Spleen (tissue), 11 donors: ENCODE data around the gene RNF214. TPM values are rescaled to one million over a fixed set of nuclear protein-coding genes. Genes with fewer than 3 reads are reported as not detected.

ENCODE experiments used
- DNase-seq: peaks from one replicate; pipeline ENCODE4 v3.0.0-alpha.2; 2020
- H3K27ac ChIP-seq, 8 donors: fragments of 200-600 bp; sonication (generic) in 7 of 8; 1 replicate in 4 of 8; 2 replicates in 4 of 8; pipeline versions ENCODE4 v1.5.0 to v1.8.0; 2016 to 2021; ENCODE audit warnings: inconsistent platforms in 4 of 8, mild to moderate bottlenecking in 4 of 8, moderate library complexity in 1 of 8
- H3K27me3 ChIP-seq, 7 donors: fragments of 200-600 bp; sonication (generic) in 6 of 7; replicated peaks in 1 of 7; 1 replicate in 4 of 7; 2 replicates in 3 of 7; pipeline versions ENCODE4 v1.5.0 to v1.8.0; 2016 to 2021; ENCODE audit warnings: inconsistent platforms in 3 of 7, mild to moderate bottlenecking in 1 of 7
- H3K36me3 ChIP-seq, 6 donors: fragments of 200-600 bp; sonication (generic) in 5 of 6; 1 replicate in 4 of 6; 2 replicates in 2 of 6; pipeline versions ENCODE4 v1.5.0 to v1.8.0; 2016 to 2021; ENCODE audit warnings: inconsistent platforms in 2 of 6
- H3K4me1 ChIP-seq, 6 donors: fragments of 200-600 bp; sonication (generic) in 5 of 6; 1 replicate in 3 of 6; 2 replicates in 3 of 6; pipeline versions ENCODE4 v1.5.0 to v1.8.0; 2016 to 2021; ENCODE audit warnings: inconsistent platforms in 3 of 6
- H3K4me3 ChIP-seq, 8 donors: fragments of 200-600 bp; sonication (generic) in 7 of 8; 1 replicate in 4 of 8; 2 replicates in 4 of 8; pipeline versions ENCODE4 v1.5.0 to v1.8.0; 2016 to 2021; ENCODE audit warnings: inconsistent platforms in 4 of 8, mild to moderate bottlenecking in 4 of 8, moderate library complexity in 2 of 8
- H3K9me3 ChIP-seq, 8 donors: fragments of 200-600 bp; sonication (generic) in 7 of 8; 1 replicate in 4 of 8; 2 replicates in 4 of 8; pipeline versions ENCODE4 v1.5.0 to v1.8.0; 2016 to 2021; ENCODE audit warnings: inconsistent platforms in 4 of 8
- POLR2A ChIP-seq, 3 donors: fragments of 450-650 bp; IDR thresholded peaks; one replicate each; pipeline ENCODE4 v1.5.1; 2017; ENCODE audit warnings: antibody characterized with exemption in 3 of 3, mild to moderate bottlenecking in 1 of 3
- POLR2AphosphoS5 ChIP-seq, 3 donors: sonication (generic); formaldehyde crosslinking; IDR thresholded peaks; one replicate each; pipeline ENCODE4 v1.5.1; 2017; ENCODE audit warnings: antibody characterized with exemption in 3 of 3
- WGBS, 5 donors: extraction: QIAGEN DNeasy Blood & Tissue Kit in 3 of 5; methylation state at CpG; one replicate each; pipeline versions ENCODE4 v1.1.5 to v1.1.7; 2013 to 2018; 5-methylcytosine and 5-hydroxymethylcytosine counted together
- intact Hi-C: fragments of 100-400 bp; cut with DNase I; formaldehyde crosslinking; loops from one replicate; pipeline ENCODE4 v1.15.0; 2023; ENCODE audit warnings: low total_unique reads
- polyA plus RNA-seq, 3 donors: library from polyadenylated mRNA; stranded (reverse); fragments of 200-250 nt; gene quantifications; one replicate each; pipeline ENCODE4 v1.2.1, GENCODE V29; 2013
- total RNA-seq, 7 donors: library from RNA; depleted of rRNA in 3 of 7; stranded (reverse); fragments of >200 nt in 3 of 7; fragmentation: NEBNext Ultra II Directional in 4 of 7; extraction: Animal tissue kit (Norgen Biotek cat#: 25700) in 4 of 7; gene quantifications; one replicate each; pipeline versions ENCODE4 v1.1.0 to v1.2.1, GENCODE V29; 2016 to 2021
- TF ChIP-seq, protein P1 (sequence below), 11 experiments: fragments of 200-600 bp in 7 of 11; fragments of 450-650 bp in 4 of 11; sonication (generic) in 4 of 11; IDR thresholded peaks in 8 of 11; conservative IDR thresholded peaks in 3 of 11; 1 replicate in 7 of 11; 2 replicates in 4 of 11; pipeline versions ENCODE4 v1.4.0 to v1.8.0; 2016 to 2021; ENCODE audit warnings: antibody characterized with exemption in 11 of 11, inconsistent platforms in 4 of 11, mild to moderate bottlenecking in 1 of 11
- donor health status: healthy with polysubstance abuse.
- donor health status: DM: no; HTN: no; CAD: no; lungs with moderate emphysema.
- donor health status: DM: no; HTN: no; CAD: no.
- donor health status: Bipolar disorder and iron deficiency.
- donor health status: healthy.
- donor health status: DM: no; HTN: no; CAD: no.
- donor health status: DM: yes; HTN: yes; CAD: no.

Gene RNF214
- total and polyA plus RNA-seq, 10 donors: 5.6 to 29.6 (median 19.6) TPM

GRCh38 chr11:117192401-117192875 lies 40.0 kb upstream of the RNF214 start:
- no peaks in the 10 kb centered on the region for H3K9me3 ChIP-seq
- H3K4me3 ChIP-seq: no peak overlapping the region
- peaks cover 2 to 99% (median 63%) of the 10 kb centered on the region in 6 donors for H3K36me3 ChIP-seq
- WGBS, 5 donors: 91 to 97% (median 95%) methylated on average over 14 to 17 of the region's 17 CpGs
- TF ChIP-seq POLR2A (IDR thresholded peaks at IDR 0.05) (no peak), POLR2AphosphoS5 (IDR thresholded peaks at IDR 0.05) (peak; percentile 6 to 46 (median 36))
- TF ChIP-seq, protein P1, sequence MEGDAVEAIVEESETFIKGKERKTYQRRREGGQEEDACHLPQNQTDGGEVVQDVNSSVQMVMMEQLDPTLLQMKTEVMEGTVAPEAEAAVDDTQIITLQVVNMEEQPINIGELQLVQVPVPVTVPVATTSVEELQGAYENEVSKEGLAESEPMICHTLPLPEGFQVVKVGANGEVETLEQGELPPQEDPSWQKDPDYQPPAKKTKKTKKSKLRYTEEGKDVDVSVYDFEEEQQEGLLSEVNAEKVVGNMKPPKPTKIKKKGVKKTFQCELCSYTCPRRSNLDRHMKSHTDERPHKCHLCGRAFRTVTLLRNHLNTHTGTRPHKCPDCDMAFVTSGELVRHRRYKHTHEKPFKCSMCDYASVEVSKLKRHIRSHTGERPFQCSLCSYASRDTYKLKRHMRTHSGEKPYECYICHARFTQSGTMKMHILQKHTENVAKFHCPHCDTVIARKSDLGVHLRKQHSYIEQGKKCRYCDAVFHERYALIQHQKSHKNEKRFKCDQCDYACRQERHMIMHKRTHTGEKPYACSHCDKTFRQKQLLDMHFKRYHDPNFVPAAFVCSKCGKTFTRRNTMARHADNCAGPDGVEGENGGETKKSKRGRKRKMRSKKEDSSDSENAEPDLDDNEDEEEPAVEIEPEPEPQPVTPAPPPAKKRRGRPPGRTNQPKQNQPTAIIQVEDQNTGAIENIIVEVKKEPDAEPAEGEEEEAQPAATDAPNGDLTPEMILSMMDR (IDR thresholded peaks at IDR 0.05 in 8 of 11, conservative IDR thresholded peaks at IDR 0.05 in 3 of 11): no peak
- intact Hi-C loops: no loop called here
- DNase-seq: no peak
- peaks cover 0 to 49% (median 27%) of the 10 kb centered on the region in 6 donors for H3K4me1 ChIP-seq
- H3K27ac ChIP-seq: no peak overlapping the region
- H3K27me3 ChIP-seq: no peaks in the 10 kb centered on the region

- Histone ChIP-seq H3K27me3 (no peaks in the 10 kb centered on the region), H3K27ac (peak overlapping the region in 1 of 8 donors; percentile 9), H3K36me3 (peaks cover 2 to 99% (median 55%) of the 10 kb centered on the region in 6 donors), H3K4me3 (no peak overlapping the region), H3K9me3 (no peaks in the 10 kb centered on the region), H3K4me1 (peaks cover 0 to 47% (median 26%) of the 10 kb centered on the region in 6 donors)
- WGBS, 5 donors: 92 to 96% (median 94%) methylated on average over 14 to 15 of the region's 15 CpGs
- no peak for DNase-seq
- intact Hi-C loops: no loop called here
- TF ChIP-seq POLR2A (IDR thresholded peaks at IDR 0.05): no peak
Measured at GRCh38 chr11:117193130-117194020, 39.1 kb upstream of the RNF214 start.

DNA sequence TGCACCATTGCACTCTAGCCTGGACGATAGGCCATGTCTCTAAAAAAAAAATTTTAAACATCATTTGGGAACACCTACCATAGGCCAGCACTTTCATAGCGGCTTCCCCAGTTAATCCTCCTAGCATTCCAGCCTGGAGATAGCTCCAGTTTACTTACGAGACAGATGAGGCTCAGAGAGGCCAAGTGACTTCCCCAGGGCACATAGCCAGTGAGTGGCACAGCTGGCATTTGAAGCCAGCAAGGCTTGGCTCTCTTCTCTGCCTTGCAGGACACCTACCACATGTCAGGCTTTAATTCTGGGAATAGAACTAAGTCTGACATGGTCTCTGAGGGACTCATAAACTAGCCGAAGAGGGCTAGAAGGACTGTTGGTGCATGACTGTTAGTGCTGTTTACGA lies 38.2 kb upstream of the RNF214 start:
- H3K9me3 ChIP-seq: no peaks in the 10 kb centered on the region
- H3K36me3 ChIP-seq: peaks cover 2 to 92% (median 49%) of the 10 kb centered on the region in 6 donors
- WGBS, 5 donors: 77 to 98% (median 91%) methylated on average over 5 of the region's 5 CpGs
- H3K27ac ChIP-seq: no peak overlapping the region
- peaks cover 0 to 4% (median 0%) of the 10 kb centered on the region in 7 donors for H3K27me3 ChIP-seq
- H3K4me3 ChIP-seq: no peak overlapping the region
- DNase-seq: no peak
- peaks cover 0 to 47% (median 19%) of the 10 kb centered on the region in 6 donors for H3K4me1 ChIP-seq
- TF ChIP-seq POLR2A (IDR thresholded peaks at IDR 0.05): no peak
- TF ChIP-seq, protein P1 (IDR thresholded peaks at IDR 0.05 in 8 of 11, conservative IDR thresholded peaks at IDR 0.05 in 3 of 11): no peak
- no peak for TF ChIP-seq POLR2AphosphoS5 (IDR thresholded peaks at IDR 0.05)
- intact Hi-C loops: no loop called here

DNA sequence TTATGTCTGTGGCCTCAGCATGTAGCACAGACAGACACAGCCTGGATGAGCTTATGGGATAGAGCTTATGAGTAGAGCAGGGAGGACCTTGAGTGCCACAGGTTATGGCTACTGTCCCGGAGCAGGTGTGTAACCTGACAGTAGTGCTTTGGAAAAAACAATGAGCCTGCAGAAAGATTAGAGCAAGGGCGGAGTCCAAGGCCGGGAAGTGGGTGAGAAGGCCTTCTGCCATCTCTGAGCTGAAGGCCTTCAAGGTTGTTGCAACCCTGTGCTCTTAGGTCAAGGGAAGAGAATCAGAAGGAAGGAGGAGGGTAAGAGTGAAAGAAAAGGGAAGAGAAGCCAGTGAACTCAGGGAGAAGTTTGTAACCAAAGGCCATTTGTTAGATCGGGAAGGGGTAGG lies 37.2 kb upstream of the RNF214 start:
- WGBS, 5 donors: 77 to 92% (median 85%) methylated on average over 4 of the region's 4 CpGs
- peaks cover 0 to 42% (median 10%) of the 10 kb centered on the region in 6 donors for H3K4me1 ChIP-seq
- H3K27ac ChIP-seq: no peak overlapping the region
- TF ChIP-seq, protein P1 (IDR thresholded peaks at IDR 0.05 in 8 of 11, conservative IDR thresholded peaks at IDR 0.05 in 3 of 11): no peak
- no peak for TF ChIP-seq POLR2AphosphoS5 (IDR thresholded peaks at IDR 0.05)
- no peak for TF ChIP-seq POLR2A (IDR thresholded peaks at IDR 0.05)
- peaks cover 0 to 5% (median 0%) of the 10 kb centered on the region in 7 donors for H3K27me3 ChIP-seq
- no peak overlapping the region for H3K4me3 ChIP-seq
- no peaks in the 10 kb centered on the region for H3K9me3 ChIP-seq
- no peak for DNase-seq
- H3K36me3 ChIP-seq: peaks cover 2 to 86% (median 45%) of the 10 kb centered on the region in 6 donors
- intact Hi-C loops: no loop called here
